Pulmonary artery endothelial cell (primary cell): Measurements from ENCODE around the gene MSX1. TPM values are rescaled to one million over a fixed set of nuclear protein-coding genes. Genes with fewer than 3 reads are reported as not detected.

Experiments
- DNase-seq: peaks from one replicate; pipeline ENCODE4 v3.0.0-alpha.2; 2011; ENCODE audit warnings: low read depth, low spot score
- total RNA-seq: library from RNA; depleted of rRNA; stranded (reverse); fragments of >200 nt; gene quantifications from 2 replicates; pipeline ENCODE4 v1.2.3, GENCODE V29; 2014

MSX1 gene
- total RNA-seq, 1 donor from 2014 or later: 2.7 TPM

GRCh38 chr4:4840351-4840750 lies 19.1 kb upstream of the MSX1 start:
- no peak for DNase-seq

GRCh38 chr4:4841156-4841555 lies 18.3 kb upstream of the MSX1 start:
- no peak for DNase-seq

- DNase-seq: no peak
Measured at GRCh38 chr4:4842476-4843441, 16.7 kb upstream of the MSX1 start.

GRCh38 chr4:4843635-4844291 lies 15.7 kb upstream of the MSX1 start:
- no peak for DNase-seq

- no peak for DNase-seq
Measured at GRCh38 chr4:4845027-4845426, 14.4 kb upstream of the MSX1 start.

- DNase-seq: no peak
Measured at GRCh38 chr4:4847011-4847410, 12.5 kb upstream of the MSX1 start.

GRCh38 chr4:4848540-4848939 lies 10.9 kb upstream of the MSX1 start:
- DNase-seq: no peak

GRCh38 chr4:4849106-4849505 lies 10.4 kb upstream of the MSX1 start:
- no peak for DNase-seq

GRCh38 chr4:4849524-4850193 lies 9.8 kb upstream of the MSX1 start:
- no peak for DNase-seq

- no peak for DNase-seq
Measured at GRCh38 chr4:4851081-4851480, 8.4 kb upstream of the MSX1 start.

GRCh38 chr4:4851906-4852305 lies 7.6 kb upstream of the MSX1 start:
- no peak for DNase-seq

- DNase-seq: no peak
Measured at GRCh38 chr4:4852591-4853362, 6.7 kb upstream of the MSX1 start.

GRCh38 chr4:4853371-4853823 lies 6.1 kb upstream of the MSX1 start:
- DNase-seq: no peak

GRCh38 chr4:4853921-4854648 lies 5.4 kb upstream of the MSX1 start:
- no peak for DNase-seq

GRCh38 chr4:4854649-4855295 lies 4.7 kb upstream of the MSX1 start:
- DNase-seq: no peak

- no peak for DNase-seq
Measured at GRCh38 chr4:4855301-4856070, 4.0 kb upstream of the MSX1 start.

GRCh38 chr4:4856071-4857000 lies 3.1 kb upstream of the MSX1 start:
- DNase-seq: no peak
